BJ (cell line): Measurements from ENCODE around the gene GADD45A. TPM values are rescaled to one million over a fixed set of nuclear protein-coding genes. Genes with fewer than 3 reads are reported as not detected.

Source experiments
- CTCF ChIA-PET: fragments of 350-600 bp; formaldehyde crosslinking; extraction: SDS; loops from one replicate; lab custom pipeline; 2021; ENCODE audit warnings: antibody characterized with exemption, inconsistent platforms; lab: Yijun Ruan, JAX
- POLR2A ChIA-PET: fragments of 300-600 bp; sonication (Branson Sonifier 250); formaldehyde crosslinking; extraction: SDS; loops from one replicate; lab custom pipeline; 2021; ENCODE audit warnings: antibody characterized with exemption; lab: Charles Lee
- DNase-seq: peaks from one replicate; pipeline ENCODE4 v3.0.0-alpha.2; 2011; ENCODE audit warnings: low read depth
- H3K27me3 ChIP-seq: 2 replicates; pipeline ENCODE4 v1.6.0; 2011; ENCODE audit warnings: low read length; ENCODE audit not compliant: control insufficient read depth, insufficient read depth
- H3K36me3 ChIP-seq: 2 replicates; pipeline ENCODE4 v1.5.1; 2011; ENCODE audit warnings: low read length; ENCODE audit not compliant: control insufficient read depth, insufficient read depth
- H3K4me3 ChIP-seq: 2 replicates; pipeline ENCODE4 v1.5.1; 2011; ENCODE audit warnings: low read depth, mild to moderate bottlenecking, control low read depth, low read length
- polyA plus RNA-seq: library from polyadenylated mRNA; depleted of rRNA; stranded (reverse); fragments of >200 nt; gene quantifications from 2 replicates; pipeline ENCODE4 v1.2.3, GENCODE V29; 2011
- TF ChIP-seq, protein P1 (sequence below): IDR thresholded peaks from 2 replicates; pipeline ENCODE4 v1.5.1; 2011; ENCODE audit warnings: low read depth, mild to moderate bottlenecking, control low read depth, inconsistent platforms, low read length, moderate library complexity; ENCODE audit not compliant: insufficient read depth

Gene GADD45A
- polyA plus RNA-seq, 1 experiment = 32.1 TPM

DNA sequence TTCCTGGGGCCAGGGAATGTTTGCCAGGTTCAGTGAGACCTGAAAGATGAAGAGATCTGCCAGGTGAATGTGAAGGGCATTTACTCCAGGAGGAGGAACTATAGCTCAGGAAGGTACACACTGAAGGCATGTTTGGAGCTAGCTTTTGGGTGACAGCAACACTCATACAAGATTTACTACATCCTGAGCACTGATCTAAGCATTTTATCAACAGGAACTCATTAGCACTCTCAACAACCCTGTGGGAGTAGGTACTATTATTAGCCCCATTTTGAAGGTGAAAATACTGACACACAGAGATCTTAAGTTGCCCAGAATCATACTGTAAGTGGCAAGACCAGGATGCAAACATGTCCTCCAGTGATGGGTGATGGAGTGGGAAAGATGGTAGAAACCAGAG lies 6.7 kb downstream of the GADD45A start:
- POLR2A ChIA-PET = interaction anchor here (0.6 to 0.7 kb wide), 2 partner anchors 54 to 258 kb away, joined by 3 to 9 read pairs; no protein-coding TSS in a partner anchor
- Histone ChIP-seq H3K36me3 (peaks cover 5% of the 10 kb centered on the region), H3K27me3 (no peaks in the 10 kb centered on the region), H3K4me3 (no peak overlapping the region)
- no peak for DNase-seq
- CTCF ChIA-PET = interaction anchor here (1.1 to 3.4 kb wide), 4 partner anchors 9 to 159 kb away, joined by 3 to 11 read pairs (median 5); no protein-coding TSS in a partner anchor
- TF ChIP-seq, protein P1, sequence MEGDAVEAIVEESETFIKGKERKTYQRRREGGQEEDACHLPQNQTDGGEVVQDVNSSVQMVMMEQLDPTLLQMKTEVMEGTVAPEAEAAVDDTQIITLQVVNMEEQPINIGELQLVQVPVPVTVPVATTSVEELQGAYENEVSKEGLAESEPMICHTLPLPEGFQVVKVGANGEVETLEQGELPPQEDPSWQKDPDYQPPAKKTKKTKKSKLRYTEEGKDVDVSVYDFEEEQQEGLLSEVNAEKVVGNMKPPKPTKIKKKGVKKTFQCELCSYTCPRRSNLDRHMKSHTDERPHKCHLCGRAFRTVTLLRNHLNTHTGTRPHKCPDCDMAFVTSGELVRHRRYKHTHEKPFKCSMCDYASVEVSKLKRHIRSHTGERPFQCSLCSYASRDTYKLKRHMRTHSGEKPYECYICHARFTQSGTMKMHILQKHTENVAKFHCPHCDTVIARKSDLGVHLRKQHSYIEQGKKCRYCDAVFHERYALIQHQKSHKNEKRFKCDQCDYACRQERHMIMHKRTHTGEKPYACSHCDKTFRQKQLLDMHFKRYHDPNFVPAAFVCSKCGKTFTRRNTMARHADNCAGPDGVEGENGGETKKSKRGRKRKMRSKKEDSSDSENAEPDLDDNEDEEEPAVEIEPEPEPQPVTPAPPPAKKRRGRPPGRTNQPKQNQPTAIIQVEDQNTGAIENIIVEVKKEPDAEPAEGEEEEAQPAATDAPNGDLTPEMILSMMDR = no peak

DNA sequence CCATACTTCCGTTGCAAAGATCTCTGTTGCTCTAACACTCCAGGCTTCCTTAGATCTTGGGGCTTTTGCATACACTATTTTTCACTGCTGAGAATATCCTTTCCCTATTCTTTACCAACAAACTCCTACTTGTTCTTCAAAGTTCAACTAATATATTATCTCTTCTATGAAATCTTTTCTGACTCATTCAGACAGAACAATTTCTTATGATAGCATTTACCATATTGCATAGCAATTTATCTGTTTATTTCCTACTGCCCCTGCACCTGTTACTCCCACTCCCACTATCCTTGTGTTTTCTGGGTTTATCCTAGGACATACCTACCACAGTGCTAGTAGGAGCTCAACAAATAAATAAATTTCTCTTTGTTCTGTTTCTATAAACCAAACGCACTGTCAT lies 11.0 kb downstream of the GADD45A start:
- no peaks in the 10 kb centered on the region for H3K27me3 ChIP-seq
- no peaks in the 10 kb centered on the region for H3K36me3 ChIP-seq
- H3K4me3 ChIP-seq = no peak overlapping the region
- ChIA-PET CTCF (interaction anchor here (1.4 to 1.8 kb wide), 2 partner anchors 8 to 64 kb away, joined by 3 to 5 read pairs; no protein-coding TSS in a partner anchor), POLR2A (no interaction called here)
- TF ChIP-seq, protein P1 = no peak
- DNase-seq = no peak

DNA sequence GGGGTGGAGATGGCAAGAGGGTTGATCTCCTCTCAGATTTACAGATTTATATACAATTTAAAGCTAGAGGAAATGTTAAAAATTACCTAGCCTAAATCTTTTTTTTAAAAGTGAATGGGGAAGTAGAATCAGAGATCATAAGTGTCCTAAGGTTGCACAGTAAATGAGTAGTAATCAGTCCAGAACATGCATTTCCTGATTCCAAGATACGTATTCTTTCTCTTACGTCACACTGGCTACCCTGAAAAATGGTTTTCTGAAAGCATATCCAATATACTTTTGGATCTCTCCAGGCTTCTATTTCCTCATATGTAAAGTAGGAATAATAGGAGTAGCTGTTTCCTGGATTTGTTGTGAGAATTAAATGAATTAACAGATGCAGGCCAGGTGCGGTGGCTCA lies 11.7 kb downstream of the GADD45A start:
- CTCF ChIA-PET = interaction anchor here (1.4 kb wide), 1 partner anchor 64 kb away, joined by 5 read pairs; no protein-coding TSS in a partner anchor
- Histone ChIP-seq H3K27me3 (no peaks in the 10 kb centered on the region), H3K4me3 (no peak overlapping the region), H3K36me3 (no peaks in the 10 kb centered on the region; the same call in 1 of the 2 replicates)
- no peak for DNase-seq
- TF ChIP-seq, protein P1 = no peak
- POLR2A ChIA-PET = no interaction called here

DNA sequence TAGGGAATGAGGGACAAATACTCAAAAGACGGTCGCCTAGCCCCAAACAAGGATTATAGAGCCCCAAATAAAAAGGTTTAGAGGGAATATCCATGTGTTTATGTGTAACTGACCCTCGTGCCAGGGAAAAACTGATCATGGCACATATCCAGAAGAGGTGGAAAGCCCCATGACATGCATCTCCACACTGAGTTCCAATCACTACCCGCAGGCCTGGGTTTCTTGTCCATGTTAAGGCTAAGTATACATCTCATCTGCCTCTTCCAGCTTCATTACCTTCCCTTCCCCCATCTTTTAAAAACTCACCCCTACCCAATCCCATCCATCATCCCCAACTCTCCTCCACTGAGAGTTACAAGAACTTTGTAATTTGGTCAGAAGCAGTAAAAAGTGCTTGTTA lies 15.2 kb downstream of the GADD45A start:
- TF ChIP-seq, protein P1 = no peak
- peaks cover 8% of the 10 kb centered on the region for H3K36me3 ChIP-seq
- no peak overlapping the region for H3K4me3 ChIP-seq
- DNase-seq = no peak
- ChIA-PET CTCF (interaction anchor here (0.6 to 1.5 kb wide), 4 partner anchors 8 to 309 kb away, joined by 3 to 5 read pairs (median 3); no protein-coding TSS in a partner anchor), POLR2A (no interaction called here)
- no peaks in the 10 kb centered on the region for H3K27me3 ChIP-seq

DNA sequence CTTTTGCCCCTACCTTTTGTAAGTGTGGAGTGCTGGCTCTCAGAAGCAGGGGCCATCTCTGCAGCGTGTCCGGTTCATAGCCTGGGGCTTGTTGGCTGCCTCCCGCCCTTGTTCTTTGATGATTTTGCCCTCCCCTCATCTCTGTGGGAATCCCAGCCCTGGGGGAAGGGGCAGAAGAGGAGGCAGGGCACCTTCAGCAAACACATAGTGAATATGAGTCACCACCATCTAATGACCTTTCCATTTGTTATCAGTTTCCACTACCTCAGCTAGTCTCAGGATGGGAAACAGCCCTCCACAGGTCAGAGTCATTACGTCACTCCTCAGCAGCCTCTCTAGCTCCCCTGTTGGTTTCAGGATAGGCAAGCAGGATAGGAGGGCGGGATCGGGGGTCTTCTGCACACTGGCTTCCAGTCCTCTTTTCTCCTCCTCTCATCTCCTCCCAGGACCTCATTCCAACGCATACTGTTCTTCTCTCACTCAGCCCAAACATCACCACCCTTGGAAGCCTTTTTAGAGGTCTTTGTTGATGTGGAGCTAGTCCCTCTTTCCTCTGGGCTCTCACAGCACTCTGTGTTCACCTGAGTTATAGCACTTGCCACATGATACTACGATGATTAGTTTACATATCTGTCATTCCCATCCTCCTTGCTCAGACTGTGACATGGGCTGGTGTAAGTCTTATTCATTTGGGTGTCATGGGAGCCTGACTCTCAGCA lies 15.8 kb downstream of the GADD45A start:
- no peak for DNase-seq
- POLR2A ChIA-PET = no interaction called here
- CTCF ChIA-PET = interaction anchor here (0.6 to 1.5 kb wide), 5 partner anchors 9 to 309 kb away, joined by 3 to 5 read pairs (median 3); no protein-coding TSS in a partner anchor
- no peaks in the 10 kb centered on the region for H3K27me3 ChIP-seq
- H3K4me3 ChIP-seq = no peak overlapping the region
- H3K36me3 ChIP-seq = peaks cover 8% of the 10 kb centered on the region
- TF ChIP-seq, protein P1 = peak; percentile 37
